Measurements from ENCODE around the gene NACC2. TPM values are rescaled to one million over a fixed set of nuclear protein-coding genes. Genes with fewer than 3 reads are reported as not detected.

The NACC2 gene
- total RNA-seq, 4 donors from 2014 or later: 93.8 to 192 (median 142) TPM

- Histone ChIP-seq H3K4me3 (no peak overlapping the region), H3K36me3 (no peaks in the 10 kb centered on the region), H3K4me1 (peaks cover 15 to 33% (median 24%) of the 10 kb centered on the region in 4 donors), H3K27me3 (no peaks in the 10 kb centered on the region), H3K27ac (replicated peaks in 1 of 4) (no peak overlapping the region), H3K9me3 (no peaks in the 10 kb centered on the region)
- 85% methylated on average over 30 of the region's 34 CpGs for WGBS
- no peak for DNase-seq (ENCODE audit: extremely low spot score)
- intact Hi-C loops (cut with DNase I): loop anchor here (10.0 kb wide), 1 partner anchor 117 kb away; the partner anchor contains the start of gene TMEM250
- no peak for TF ChIP-seq POLR2AphosphoS5 (IDR thresholded peaks at IDR 0.05)
- TF ChIP-seq, protein P1, sequence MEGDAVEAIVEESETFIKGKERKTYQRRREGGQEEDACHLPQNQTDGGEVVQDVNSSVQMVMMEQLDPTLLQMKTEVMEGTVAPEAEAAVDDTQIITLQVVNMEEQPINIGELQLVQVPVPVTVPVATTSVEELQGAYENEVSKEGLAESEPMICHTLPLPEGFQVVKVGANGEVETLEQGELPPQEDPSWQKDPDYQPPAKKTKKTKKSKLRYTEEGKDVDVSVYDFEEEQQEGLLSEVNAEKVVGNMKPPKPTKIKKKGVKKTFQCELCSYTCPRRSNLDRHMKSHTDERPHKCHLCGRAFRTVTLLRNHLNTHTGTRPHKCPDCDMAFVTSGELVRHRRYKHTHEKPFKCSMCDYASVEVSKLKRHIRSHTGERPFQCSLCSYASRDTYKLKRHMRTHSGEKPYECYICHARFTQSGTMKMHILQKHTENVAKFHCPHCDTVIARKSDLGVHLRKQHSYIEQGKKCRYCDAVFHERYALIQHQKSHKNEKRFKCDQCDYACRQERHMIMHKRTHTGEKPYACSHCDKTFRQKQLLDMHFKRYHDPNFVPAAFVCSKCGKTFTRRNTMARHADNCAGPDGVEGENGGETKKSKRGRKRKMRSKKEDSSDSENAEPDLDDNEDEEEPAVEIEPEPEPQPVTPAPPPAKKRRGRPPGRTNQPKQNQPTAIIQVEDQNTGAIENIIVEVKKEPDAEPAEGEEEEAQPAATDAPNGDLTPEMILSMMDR (IDR thresholded peaks at IDR 0.05): no peak
- TF ChIP-seq EP300 (IDR thresholded peaks at IDR 0.05): no peak
- TF ChIP-seq POLR2A (IDR thresholded peaks at IDR 0.05; ENCODE audit: low read depth): no peak
These were observed 97.7 kb downstream of the NACC2 start for GRCh38 chr9:135997090-135998015.

DNA sequence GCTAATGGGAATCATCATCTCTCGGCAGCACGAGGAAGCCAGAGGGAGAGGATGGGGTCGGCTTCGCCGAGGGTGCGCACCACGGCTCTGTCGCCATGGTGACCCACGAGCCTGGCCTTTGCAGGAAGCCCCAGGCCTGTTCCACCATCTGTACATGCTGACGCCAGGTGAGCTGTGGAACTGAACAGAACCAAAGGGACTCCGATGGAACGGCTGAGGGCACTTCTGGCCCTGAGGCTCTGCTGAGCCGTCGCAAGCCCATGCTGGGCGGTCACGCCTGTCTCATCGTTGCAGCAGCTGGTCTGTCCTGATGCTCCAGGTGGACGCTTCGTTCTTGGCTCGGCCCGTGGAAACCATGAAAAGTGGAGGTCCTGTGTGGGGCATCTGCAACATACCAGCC is 99.3 kb downstream of the NACC2 start:
- no peak for TF ChIP-seq POLR2A (IDR thresholded peaks at IDR 0.05; ENCODE audit: low read depth)
- TF ChIP-seq POLR2AphosphoS5 (IDR thresholded peaks at IDR 0.05): no peak
- no peak for TF ChIP-seq EP300 (IDR thresholded peaks at IDR 0.05)
- TF ChIP-seq, protein P1 (IDR thresholded peaks at IDR 0.05): no peak
- intact Hi-C loops (cut with DNase I): loop anchor here (10.0 kb wide), 1 partner anchor 119 kb away; the partner anchor contains the start of gene TMEM250
- H3K9me3 ChIP-seq: no peaks in the 10 kb centered on the region
- no peaks in the 10 kb centered on the region for H3K27me3 ChIP-seq
- no peak overlapping the region for H3K27ac ChIP-seq (replicated peaks in 1 of 4)
- H3K4me1 ChIP-seq: peaks cover 23 to 43% (median 38%) of the 10 kb centered on the region in 4 donors
- no peak overlapping the region for H3K4me3 ChIP-seq
- no peaks in the 10 kb centered on the region for H3K36me3 ChIP-seq
- DNase-seq (ENCODE audit: extremely low spot score): no peak
- 95% methylated on average over 21 of the region's 21 CpGs for WGBS

- intact Hi-C loops (cut with DNase I): loop anchor here (10.0 kb wide), 1 partner anchor 120 kb away; the partner anchor contains the start of gene TMEM250
- no peak overlapping the region for H3K4me3 ChIP-seq
- H3K36me3 ChIP-seq: no peaks in the 10 kb centered on the region
- H3K27ac ChIP-seq (replicated peaks in 1 of 4): peak overlapping the region in 2 of 4 donors; percentile 88 to 91
- peaks cover 0 to 8% (median 0%) of the 10 kb centered on the region in 4 donors for H3K27me3 ChIP-seq
- TF ChIP-seq, protein P1 (IDR thresholded peaks at IDR 0.05): no peak
- TF ChIP-seq EP300 (IDR thresholded peaks at IDR 0.05) (no peak), POLR2AphosphoS5 (IDR thresholded peaks at IDR 0.05) (no peak), POLR2A (IDR thresholded peaks at IDR 0.05; ENCODE audit: low read depth) (no peak)
- H3K4me1 ChIP-seq: peaks cover 32 to 55% (median 49%) of the 10 kb centered on the region in 4 donors
- DNase-seq (ENCODE audit: extremely low spot score): no peak
- no peaks in the 10 kb centered on the region for H3K9me3 ChIP-seq
- WGBS: 69% methylated on average over 15 of the region's 20 CpGs
These were observed 100.4 kb downstream of the NACC2 start for GRCh38 chr9:135994501-135995192.

- H3K27ac ChIP-seq (replicated peaks in 1 of 4): peak overlapping the region; percentile 84 to 91 (median 86)
- intact Hi-C loops (cut with DNase I): loop anchor here (10.0 kb wide), 1 partner anchor 121 kb away; the partner anchor contains the start of gene TMEM250
- H3K4me1 ChIP-seq: peaks cover 32 to 62% (median 54%) of the 10 kb centered on the region in 4 donors
- H3K27me3 ChIP-seq: peaks cover 0 to 14% (median 0%) of the 10 kb centered on the region in 4 donors
- WGBS: 80% methylated on average over 23 of the region's 27 CpGs
- no peak for DNase-seq (ENCODE audit: extremely low spot score)
- TF ChIP-seq POLR2A (IDR thresholded peaks at IDR 0.05; ENCODE audit: low read depth) (no peak), EP300 (IDR thresholded peaks at IDR 0.05) (no peak), POLR2AphosphoS5 (IDR thresholded peaks at IDR 0.05) (no peak)
- TF ChIP-seq, protein P1 (IDR thresholded peaks at IDR 0.05): no peak
- H3K9me3 ChIP-seq: no peaks in the 10 kb centered on the region
- H3K36me3 ChIP-seq: no peaks in the 10 kb centered on the region
- H3K4me3 ChIP-seq: no peak overlapping the region
These were observed 101.2 kb downstream of the NACC2 start for GRCh38 chr9:135993765-135994500.

Data from esophagus muscularis mucosa (tissue), 4 donors.